HEK293 (cell line): ENCODE measurements around the gene MAMDC2.

Source experiments
- CTCF ChIA-PET: fragments of 350-600 bp; formaldehyde crosslinking; extraction: SDS; loops from one replicate; lab custom pipeline; 2021; ENCODE audit warnings: antibody characterized with exemption; lab: Yijun Ruan, JAX
- POLR2A ChIA-PET: fragments of 300-600 bp; formaldehyde crosslinking; extraction: SDS; loops from one replicate; lab custom pipeline; 2020; ENCODE audit warnings: antibody characterized with exemption, inconsistent platforms; lab: Yijun Ruan, JAX
- H3K27ac ChIP-seq: fragments of 200-500 bp; sonication (Bioruptor generic); 2 replicates; pipeline ENCODE4 v1.5.1; 2014; ENCODE audit warnings: low read depth, low read length, control low read depth, inconsistent platforms; ENCODE audit errors: extremely low read depth
- H3K36me3 ChIP-seq, 2 experiments: fragments of 200-500 bp in 1 of 2; sonication (Bioruptor generic) in 1 of 2; 1 replicate in 1 of 2; 2 replicates in 1 of 2; pipeline ENCODE4 v1.5.1; 2014 to 2017; ENCODE audit warnings: inconsistent platforms in 2 of 2, low read length in 2 of 2; ENCODE audit not compliant: control insufficient read depth in 2 of 2, insufficient read depth in 1 of 2
- H3K4me1 ChIP-seq: fragments of 200-500 bp; sonication (Bioruptor generic); 2 replicates; pipeline ENCODE4 v1.5.1; 2014; ENCODE audit warnings: mild to moderate bottlenecking, low read length, inconsistent platforms; ENCODE audit not compliant: control insufficient read depth, insufficient read depth
- H3K4me3 ChIP-seq: 2 replicates; pipeline ENCODE4 v1.5.1; 2011; ENCODE audit warnings: low read depth, mild to moderate bottlenecking, control low read depth, low read length, moderate library complexity
- H3K9me3 ChIP-seq: fragments of 200-500 bp; sonication (Bioruptor generic); 2 replicates; pipeline ENCODE4 v1.5.1; 2014; ENCODE audit warnings: low read depth, low read length, inconsistent platforms; ENCODE audit not compliant: control insufficient read depth, insufficient read depth
- KLF1 ChIP-seq: fragments of 450-650 bp; formaldehyde crosslinking; IDR thresholded peaks from 2 replicates; pipeline ENCODE4 v1.5.1; 2016; ENCODE audit warnings: missing biosample characterization, missing genetic modification characterization
- KLF17 ChIP-seq: fragments of 450-650 bp; formaldehyde crosslinking; IDR thresholded peaks from 2 replicates; pipeline ENCODE4 v1.5.1; 2016; ENCODE audit warnings: missing biosample characterization, missing genetic modification characterization
- PRDM10 ChIP-seq: fragments of 450-650 bp; formaldehyde crosslinking; IDR thresholded peaks from 2 replicates; pipeline ENCODE4 v1.5.1; 2016; ENCODE audit warnings: missing biosample characterization, missing genetic modification characterization
- PRDM2 ChIP-seq: fragments of 450-650 bp; formaldehyde crosslinking; IDR thresholded peaks from 2 replicates; pipeline ENCODE4 v1.5.1; 2016; ENCODE audit warnings: missing biosample characterization, missing genetic modification characterization, borderline replicate concordance
- RBAK ChIP-seq: fragments of 450-650 bp; formaldehyde crosslinking; IDR thresholded peaks from 2 replicates; pipeline ENCODE4 v1.5.1; 2016; ENCODE audit warnings: missing biosample characterization, missing genetic modification characterization
- SP3 ChIP-seq: fragments of 450-650 bp; formaldehyde crosslinking; IDR thresholded peaks from 2 replicates; pipeline ENCODE4 v1.5.1; 2016; ENCODE audit warnings: missing biosample characterization, missing genetic modification characterization
- ZBTB17 ChIP-seq: fragments of 450-650 bp; formaldehyde crosslinking; IDR thresholded peaks from 2 replicates; pipeline ENCODE4 v1.5.1; 2016; ENCODE audit warnings: missing biosample characterization, missing genetic modification characterization
- ZFHX2 ChIP-seq: fragments of 450-650 bp; formaldehyde crosslinking; conservative IDR thresholded peaks from 2 replicates; pipeline ENCODE4 v1.5.1; 2016; ENCODE audit warnings: missing biosample characterization, missing genetic modification characterization
- ZNF2 ChIP-seq: fragments of 450-650 bp; formaldehyde crosslinking; IDR thresholded peaks from 2 replicates; pipeline ENCODE4 v1.5.1; 2016; ENCODE audit warnings: missing biosample characterization, missing genetic modification characterization
- ZNF221 ChIP-seq: fragments of 450-650 bp; formaldehyde crosslinking; IDR thresholded peaks from 2 replicates; pipeline ENCODE4 v1.5.1; 2017; ENCODE audit warnings: missing biosample characterization, missing genetic modification characterization, borderline replicate concordance
- ZNF239 ChIP-seq: fragments of 450-650 bp; formaldehyde crosslinking; IDR thresholded peaks from 2 replicates; pipeline ENCODE4 v1.5.1; 2016; ENCODE audit warnings: missing biosample characterization, missing genetic modification characterization
- ZNF488 ChIP-seq: fragments of 450-650 bp; formaldehyde crosslinking; IDR thresholded peaks from 2 replicates; pipeline ENCODE4 v1.5.1; 2016; ENCODE audit warnings: missing biosample characterization, missing genetic modification characterization
- ZNF626 ChIP-seq: fragments of 450-650 bp; sonication (Bioruptor Pico); formaldehyde crosslinking; IDR thresholded peaks from 2 replicates; pipeline ENCODE4 v1.5.1; 2018; ENCODE audit warnings: missing biosample characterization, missing genetic modification characterization, inconsistent platforms
- ZNF645 ChIP-seq: fragments of 450-650 bp; formaldehyde crosslinking; IDR thresholded peaks from 2 replicates; pipeline ENCODE4; 2016; ENCODE audit warnings: missing biosample characterization, missing genetic modification characterization

The MAMDC2 gene

GRCh38 chr9:70060148-70060882 lies 16.7 kb downstream of the MAMDC2 start:
- Histone ChIP-seq H3K27ac (no peak overlapping the region), H3K9me3 (no peaks in the 10 kb centered on the region), H3K4me1 (no peaks in the 10 kb centered on the region), H3K36me3 (no peaks in the 10 kb centered on the region), H3K4me3 (no peak overlapping the region)
- no peak for TF ChIP-seq ZNF488 (tag by site-specific recombination)
- CTCF ChIA-PET = interaction anchor here (0.6 to 3.9 kb wide), 4 partner anchors 9 to 831 kb away, joined by 3 to 15 read pairs (median 3); no protein-coding TSS in a partner anchor
- POLR2A ChIA-PET = no interaction called here

- TF ChIP-seq KLF17 (tag by site-specific recombination) = no peak
- Histone ChIP-seq H3K9me3 (no peaks in the 10 kb centered on the region), H3K36me3 (no peaks in the 10 kb centered on the region), H3K27ac (no peak overlapping the region), H3K4me3 (no peak overlapping the region), H3K4me1 (no peaks in the 10 kb centered on the region)
- ChIA-PET CTCF (interaction anchor here (0.6 to 3.9 kb wide), 3 partner anchors 89 to 831 kb away, joined by 3 to 15 read pairs (median 3); no protein-coding TSS in a partner anchor), POLR2A (no interaction called here)
Observed at GRCh38 chr9:70060883-70061507, 17.3 kb downstream of the MAMDC2 start.

GRCh38 chr9:70061776-70062175 lies 18.1 kb downstream of the MAMDC2 start:
- ChIA-PET CTCF (interaction anchor here (0.6 to 3.9 kb wide), 4 partner anchors 12 to 91 kb away, joined by 3 to 15 read pairs (median 4); no protein-coding TSS in a partner anchor), POLR2A (no interaction called here)
- Histone ChIP-seq H3K9me3 (no peaks in the 10 kb centered on the region), H3K27ac (no peak overlapping the region), H3K4me3 (no peak overlapping the region), H3K4me1 (no peaks in the 10 kb centered on the region), H3K36me3 (no peaks in the 10 kb centered on the region)
- no peak for TF ChIP-seq KLF1 (tag by site-specific recombination)
- no peak for TF ChIP-seq ZNF2 (tag by site-specific recombination)
- no peak for TF ChIP-seq ZNF239 (tag by site-specific recombination)
- no peak for TF ChIP-seq PRDM10 (tag by site-specific recombination)
- no peak for TF ChIP-seq SP3 (tag by site-specific recombination)
- TF ChIP-seq ZFHX2 = no peak
- TF ChIP-seq ZBTB17 (tag by site-specific recombination) = no peak
- TF ChIP-seq ZNF221 (tag by site-specific recombination) = no peak
- TF ChIP-seq ZNF645 (tag by site-specific recombination) = no peak
- TF ChIP-seq RBAK (tag by site-specific recombination) = no peak
- TF ChIP-seq ZNF626 (tag by site-specific recombination) = no peak
- no peak for TF ChIP-seq PRDM2 (tag by site-specific recombination)
